Heart right ventricle (tissue), 16 donors: ENCODE results near the gene CUTA. TPM values are rescaled to one million over a fixed set of nuclear protein-coding genes. Genes with fewer than 3 reads are reported as not detected.

ENCODE experiments used
- ATAC-seq, 8 donors: fragments of 200-7000 bp; cut with Tn5 transposase; one replicate each; pipeline ENCODE4 v1.9.1; 2020; ENCODE audit warnings: mild to moderate bottlenecking in 8 of 8, moderate library complexity in 8 of 8, moderate number of reproducible peaks in 1 of 8
- DNase-seq, 2 donors: peaks; one replicate each; pipeline ENCODE4 v3.0.0-alpha.2; 2020
- H3K27ac ChIP-seq, 10 donors: fragments of 200-600 bp; sonication (generic) in 2 of 10; one replicate each; pipeline versions ENCODE4 v1.5.0 to v1.8.0; 2020 to 2022; ENCODE audit warnings: mild to moderate bottlenecking in 3 of 10
- H3K27me3 ChIP-seq, 7 donors: fragments of 200-600 bp; one replicate each; pipeline ENCODE4 v1.8.0; 2021 to 2022; ENCODE audit warnings: mild to moderate bottlenecking in 2 of 7
- H3K36me3 ChIP-seq, 9 donors: fragments of 200-600 bp; sonication (generic) in 1 of 9; one replicate each; pipeline versions ENCODE4 v1.5.0 to v1.8.0; 2020 to 2022; ENCODE audit warnings: mild to moderate bottlenecking in 2 of 9
- H3K4me1 ChIP-seq, 9 donors: fragments of 200-600 bp; sonication (generic) in 1 of 9; one replicate each; pipeline versions ENCODE4 v1.5.0 to v1.8.0; 2020 to 2022; ENCODE audit warnings: mild to moderate bottlenecking in 4 of 9
- H3K4me3 ChIP-seq, 10 donors: fragments of 200-600 bp; sonication (generic) in 2 of 10; one replicate each; pipeline versions ENCODE4 v1.5.0 to v1.8.0; 2020 to 2022; ENCODE audit warnings: mild to moderate bottlenecking in 7 of 10, moderate library complexity in 2 of 10
- H3K9me3 ChIP-seq, 11 donors: fragments of 200-600 bp in 10 of 11; sonication (generic) in 2 of 11; one replicate each; pipeline versions ENCODE4 v1.5.0 to v1.8.0; 2013 to 2022; ENCODE audit warnings: mild to moderate bottlenecking in 2 of 11, control low read depth in 1 of 11, moderate library complexity in 1 of 11
- WGBS, 2 donors: extraction: QIAGEN DNeasy Blood & Tissue Kit; methylation state at CpG; one replicate each; pipeline ENCODE4 v1.1.7; 2013; ENCODE audit warnings: inconsistent platforms in 1 of 2; 5-methylcytosine and 5-hydroxymethylcytosine counted together
- intact Hi-C, 10 donors: fragments of 100-400 bp; cut with DNase I; formaldehyde crosslinking; loops; one replicate each; pipeline versions ENCODE4 v1.11.1 to v1.14.2; 2022
- polyA plus RNA-seq, 2 donors: library from polyadenylated mRNA; stranded (reverse); fragments of 200-250 nt; gene quantifications; one replicate each; pipeline ENCODE4 v1.2.3, GENCODE V29; 2013
- total RNA-seq, 10 donors: library from RNA; stranded (reverse); fragmentation: NEBNext Ultra II Directional in 3 of 10; extraction: Animal tissue kit (Norgen Biotek cat#: 25700) in 3 of 10; gene quantifications; one replicate each; pipeline versions ENCODE4 v1.2.1 to v1.2.4, GENCODE V29; 2021 to 2023
- TF ChIP-seq, protein P1 (sequence below), 9 donors: fragments of 200-600 bp; sonication (generic) in 2 of 9; IDR thresholded peaks; one replicate each; pipeline versions ENCODE4 v1.5.0 to v1.8.0; 2021 to 2022; ENCODE audit warnings: antibody characterized with exemption in 9 of 9, mild to moderate bottlenecking in 5 of 9, moderate library complexity in 1 of 9
- donor health status: Arrhythmogenic right ventricular cardiomyopathy.
- donor health status: ischemic (EF 13 %, LVEDD 7.1; RV severe dilation, severe dysfunction).
- donor health status: healthy with polysubstance abuse.
- donor health status: DM: no; HTN: yes; CAD: no.
- donor health status: DM: no; HTN: no; CAD: no.
- donor health status: ischemic (EF 25% LVEDD 6.9; RV normal size, moderate dysfunction).
- donor health status: ischemic (EF 25% LVEDD 5.7; RV mildly dilated, moderate dysfunction).
- donor health status: healthy.
- donor health status: DM: yes; HTN: yes; CAD: no.
- donor health status: Ischemic cardiomyopathy.
- donor health status: ischemic (EF 35%, LVEDD 5.7; RV mildly dilated, moderate dysfunction).
- donor health status: nonischemic (EF 11% LVEDD 7.7; RV severe dilation, severe dysfunction).
- donor health status: DM: yes; HTN: yes; CAD: no.
- donor health status: PGD.
- donor health status: ischemic (EF 29% LVEDD 5.4; RV normal size, mild dysfunction).
- donor health status: nonischemic (EF 23%, LVEDD 6.1; RV moderate dilation, normal function).

CUTA gene
- total and polyA plus RNA-seq, 12 donors, result 94.7 to 161 (median 114) TPM

DNA sequence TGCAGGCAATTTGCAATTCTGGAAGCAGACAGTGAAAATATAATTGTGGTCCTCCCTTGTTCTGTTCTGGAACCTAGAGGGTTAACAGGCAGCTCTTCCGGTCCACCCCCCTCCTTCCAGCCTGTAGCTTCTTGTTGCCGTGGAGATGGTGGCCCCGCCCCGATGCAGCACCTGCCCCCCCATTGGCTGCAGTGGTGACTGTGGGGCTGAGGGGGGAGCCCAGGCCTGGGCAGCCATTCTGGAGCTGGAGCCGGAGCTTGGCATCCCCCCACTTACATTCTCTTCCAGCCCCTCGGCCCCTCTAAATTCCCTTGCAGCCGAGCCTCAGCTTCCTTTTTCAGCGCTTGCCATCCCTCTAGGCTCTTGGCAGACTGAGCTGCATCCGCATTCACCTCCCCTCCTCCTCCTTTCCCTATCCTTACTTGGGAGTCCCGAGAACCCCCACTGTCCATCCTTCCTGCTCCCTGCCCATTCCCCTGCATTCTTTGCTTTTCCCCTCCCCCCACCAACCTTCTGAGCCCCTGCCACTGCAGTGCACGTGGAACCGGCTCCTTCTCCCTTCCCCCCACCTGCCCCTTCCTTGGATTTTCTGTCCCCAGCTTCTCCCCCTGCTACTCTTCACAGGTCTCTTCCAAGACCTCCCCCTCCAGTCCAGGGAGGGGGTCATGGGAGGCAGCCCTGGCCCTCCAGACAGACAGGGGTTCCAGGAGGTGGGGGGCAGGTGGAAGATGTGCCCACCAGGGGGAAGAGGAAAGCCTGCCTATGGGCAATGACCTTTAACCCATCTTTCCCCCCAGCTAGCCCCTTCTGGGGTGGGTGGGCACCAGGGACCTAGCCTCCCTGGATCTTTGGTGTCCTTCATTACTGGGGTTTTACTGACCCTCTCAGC lies 13.3 kb upstream of the CUTA start:
- TF ChIP-seq, protein P1, sequence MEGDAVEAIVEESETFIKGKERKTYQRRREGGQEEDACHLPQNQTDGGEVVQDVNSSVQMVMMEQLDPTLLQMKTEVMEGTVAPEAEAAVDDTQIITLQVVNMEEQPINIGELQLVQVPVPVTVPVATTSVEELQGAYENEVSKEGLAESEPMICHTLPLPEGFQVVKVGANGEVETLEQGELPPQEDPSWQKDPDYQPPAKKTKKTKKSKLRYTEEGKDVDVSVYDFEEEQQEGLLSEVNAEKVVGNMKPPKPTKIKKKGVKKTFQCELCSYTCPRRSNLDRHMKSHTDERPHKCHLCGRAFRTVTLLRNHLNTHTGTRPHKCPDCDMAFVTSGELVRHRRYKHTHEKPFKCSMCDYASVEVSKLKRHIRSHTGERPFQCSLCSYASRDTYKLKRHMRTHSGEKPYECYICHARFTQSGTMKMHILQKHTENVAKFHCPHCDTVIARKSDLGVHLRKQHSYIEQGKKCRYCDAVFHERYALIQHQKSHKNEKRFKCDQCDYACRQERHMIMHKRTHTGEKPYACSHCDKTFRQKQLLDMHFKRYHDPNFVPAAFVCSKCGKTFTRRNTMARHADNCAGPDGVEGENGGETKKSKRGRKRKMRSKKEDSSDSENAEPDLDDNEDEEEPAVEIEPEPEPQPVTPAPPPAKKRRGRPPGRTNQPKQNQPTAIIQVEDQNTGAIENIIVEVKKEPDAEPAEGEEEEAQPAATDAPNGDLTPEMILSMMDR (IDR thresholded peaks at IDR 0.05), result no peak
- intact Hi-C loops, result loop anchor here in 1 of 10 donors (10.0 kb wide), 1 partner anchor 264 kb away; no protein-coding TSS in a partner anchor
- no peaks in the 10 kb centered on the region for H3K27me3 ChIP-seq
- 12 to 14% methylated on average over 12 of the region's 12 CpGs for WGBS, 2 donors
- H3K36me3 ChIP-seq, result peaks cover 0 to 15% (median 4%) of the 10 kb centered on the region in 9 donors
- peak in 3 of 8 donors; percentile 25 to 36 (median 30) for ATAC-seq
- H3K4me1 ChIP-seq, result peaks cover 13 to 74% (median 61%) of the 10 kb centered on the region in 9 donors
- H3K27ac ChIP-seq, result no peak overlapping the region
- peak; percentile 57 to 70 for DNase-seq
- no peaks in the 10 kb centered on the region for H3K9me3 ChIP-seq
- peak overlapping the region in 2 of 10 donors; percentile 3 to 33 for H3K4me3 ChIP-seq

DNA sequence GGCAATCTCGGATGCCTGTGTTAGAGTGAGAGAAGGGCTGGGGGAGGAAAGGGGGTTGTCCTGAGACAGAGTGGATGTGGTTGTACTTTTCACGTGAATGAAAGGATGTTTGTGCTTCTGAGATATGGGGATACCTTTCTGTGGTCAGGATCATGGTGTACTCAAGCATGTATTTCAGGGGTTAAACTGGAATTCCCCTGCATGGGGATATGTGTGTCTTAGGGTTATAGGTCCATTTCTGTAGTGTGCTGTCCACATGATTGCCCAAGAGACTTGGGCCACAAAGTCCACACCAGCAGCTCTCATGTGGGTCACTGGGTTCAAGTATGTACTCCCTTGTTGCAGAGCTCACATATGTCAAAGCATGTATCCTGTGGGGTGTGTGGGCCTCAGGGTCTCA lies 12.4 kb upstream of the CUTA start:
- Histone ChIP-seq H3K27ac (peak overlapping the region in 1 of 10 donors; percentile 38), H3K27me3 (no peaks in the 10 kb centered on the region), H3K4me3 (no peak overlapping the region), H3K36me3 (peaks cover 0 to 6% (median 0%) of the 10 kb centered on the region in 9 donors), H3K4me1 (peaks cover 13 to 76% (median 61%) of the 10 kb centered on the region in 9 donors), H3K9me3 (no peaks in the 10 kb centered on the region)
- intact Hi-C loops, result loop anchor here in 1 of 10 donors (10.0 kb wide), 1 partner anchor 264 kb away; no protein-coding TSS in a partner anchor
- WGBS, 2 donors, result 60 to 61% methylated on average over 2 of the region's 2 CpGs
- TF ChIP-seq, protein P1 (IDR thresholded peaks at IDR 0.05), result no peak
- DNase-seq, result no peak
- ATAC-seq, result no peak

DNA sequence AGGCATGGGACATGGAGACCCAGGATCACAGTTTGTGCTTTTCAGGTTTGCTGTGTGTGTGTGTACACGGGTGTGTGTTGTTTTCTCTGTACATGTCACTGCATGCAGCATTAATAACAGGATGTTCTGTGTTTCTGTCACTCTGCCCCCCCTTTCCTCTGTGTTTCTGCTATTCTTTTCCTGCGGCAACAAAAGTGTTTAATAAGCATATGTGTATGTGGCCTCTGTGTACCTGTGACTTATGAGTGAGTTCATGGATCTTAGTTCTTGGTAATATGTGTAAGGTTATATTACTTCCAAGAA lies 11.8 kb upstream of the CUTA start:
- peaks cover 17 to 80% (median 66%) of the 10 kb centered on the region in 9 donors for H3K4me1 ChIP-seq
- TF ChIP-seq, protein P1 (IDR thresholded peaks at IDR 0.05), result no peak
- H3K4me3 ChIP-seq, result no peak overlapping the region
- no peak for ATAC-seq
- H3K9me3 ChIP-seq, result no peaks in the 10 kb centered on the region
- DNase-seq, result no peak
- H3K27ac ChIP-seq, result peak overlapping the region in 2 of 10 donors; percentile 71 to 72
- H3K36me3 ChIP-seq, result no peaks in the 10 kb centered on the region
- intact Hi-C loops, result loop anchor here in 4 of 10 donors (5.0 to 10.0 kb wide), 4 partner anchors 37 to 265 kb away; partner anchors contain the start of gene KIFC1 (in 1 of the 4)
- 39 to 58% methylated on average over 2 of the region's 2 CpGs for WGBS, 2 donors
- H3K27me3 ChIP-seq, result no peaks in the 10 kb centered on the region

DNA sequence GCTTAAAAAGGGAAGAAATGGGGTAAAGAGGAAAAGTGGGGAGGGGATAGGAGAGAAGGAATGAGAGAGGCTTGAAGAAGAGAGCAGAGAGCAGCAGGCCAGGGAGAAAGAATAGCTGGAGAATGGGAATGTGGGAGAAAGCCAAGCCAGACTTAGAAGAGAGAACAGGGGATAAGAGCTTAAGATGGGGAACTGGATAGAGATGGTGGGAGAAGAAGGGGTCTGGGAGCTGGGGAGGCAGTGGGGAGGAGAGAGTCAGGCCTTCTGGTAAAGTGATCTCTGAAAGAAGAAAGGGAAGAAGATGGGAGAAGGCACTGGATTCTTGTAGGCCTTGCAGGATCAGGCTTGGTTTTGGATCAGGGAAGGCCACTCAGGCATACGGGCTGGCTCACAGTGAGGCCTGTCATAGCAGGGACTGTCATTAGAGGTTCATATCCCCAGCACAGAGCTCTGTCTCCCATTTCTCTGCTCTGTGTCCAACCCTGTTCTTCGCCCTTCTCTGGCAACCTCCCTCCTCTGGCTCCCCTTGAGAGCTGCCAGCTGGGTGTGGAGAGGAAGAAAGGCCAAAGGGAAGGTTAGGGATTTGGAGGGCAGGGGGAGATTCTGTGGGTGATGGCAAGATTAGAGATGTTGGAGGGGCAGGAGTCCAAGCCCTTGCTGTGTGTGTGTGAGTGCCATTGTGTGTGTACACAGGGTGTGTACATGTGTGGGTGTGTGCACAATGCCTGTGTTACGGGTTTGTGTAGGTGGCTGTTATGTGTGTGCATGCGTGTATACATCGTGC lies 11.3 kb upstream of the CUTA start:
- no peak for DNase-seq
- H3K4me3 ChIP-seq, result peak overlapping the region in 1 of 10 donors; percentile 2
- intact Hi-C loops, result loop anchor here in 3 of 10 donors (5.0 to 10.0 kb wide), 3 partner anchors 37 to 148 kb away; partner anchors contain the start of gene KIFC1 (in 1 of the 3)

More for the DNA sequence above, 11.3 kb upstream of the CUTA start:
- ATAC-seq, result no peak
- WGBS, 2 donors, result 55 to 63% methylated on average over 5 of the region's 5 CpGs
- peaks cover 20 to 80% (median 70%) of the 10 kb centered on the region in 9 donors for H3K4me1 ChIP-seq
- no peaks in the 10 kb centered on the region for H3K9me3 ChIP-seq
- H3K27ac ChIP-seq, result peak overlapping the region in 8 of 10 donors; percentile 46 to 95 (median 68)
- TF ChIP-seq, protein P1 (IDR thresholded peaks at IDR 0.05), result no peak
- H3K36me3 ChIP-seq, result no peaks in the 10 kb centered on the region
- H3K27me3 ChIP-seq, result no peaks in the 10 kb centered on the region
